Measurements from ENCODE around the gene VEPH1.

GRCh38 chr3:157220883-157221282 lies 282.3 kb downstream of the VEPH1 start:
- TF ChIP-seq CTCF (IDR thresholded peaks at IDR 0.05; ENCODE audit: borderline replicate concordance, extremely low read depth, low read length, poor library complexity, severe bottlenecking) (no peak), EZH2 (IDR thresholded peaks at IDR 0.05; ENCODE audit: borderline replicate concordance, low read depth, low read length, severe bottlenecking) (no peak)

All from DND-41 (cell line).